HCT116 (cell line): ENCODE data around the gene R3HDML. TPM values are rescaled to one million over a fixed set of nuclear protein-coding genes. Genes with fewer than 3 reads are reported as not detected.

Experiments
- total RNA-seq: library from RNA; stranded (reverse); gene quantifications from one replicate; pipeline ENCODE4 v1.2.1, GENCODE V29; 2021; ENCODE audit not compliant: unreplicated experiment

R3HDML gene
- total RNA-seq, 1 experiment from 2014 or later: not detected

Other genes starting within 250 kb of the R3HDML start
- gene JPH2, start 149.9 kb upstream of the R3HDML start, total RNA-seq: 0.17 TPM
- gene OSER1, start 126.3 kb upstream of the R3HDML start, total RNA-seq: 28.4 TPM
- gene GDAP1L1, start 89.7 kb upstream of the R3HDML start, total RNA-seq: not detected
- gene FITM2, start 25.8 kb upstream of the R3HDML start, total RNA-seq: 5.2 TPM
- gene HNF4A, start 18.7 kb downstream of the R3HDML start, total RNA-seq: 7.4 TPM
- 20.4 TPM for gene TTPAL, start 138.8 kb downstream of the R3HDML start, total RNA-seq
- 56.8 TPM for gene SERINC3, start 185.0 kb downstream of the R3HDML start, total RNA-seq
- 20.1 TPM for gene PKIG, start 245.5 kb downstream of the R3HDML start, total RNA-seq